T-helper 1 cell (primary cell): Measurements from ENCODE around the gene KIF3A.

Source experiments
- DNase-seq, 5 donors: peaks; one replicate each; pipeline ENCODE4 v3.0.0-alpha.2; 2012 to 2020

The KIF3A gene

DNA sequence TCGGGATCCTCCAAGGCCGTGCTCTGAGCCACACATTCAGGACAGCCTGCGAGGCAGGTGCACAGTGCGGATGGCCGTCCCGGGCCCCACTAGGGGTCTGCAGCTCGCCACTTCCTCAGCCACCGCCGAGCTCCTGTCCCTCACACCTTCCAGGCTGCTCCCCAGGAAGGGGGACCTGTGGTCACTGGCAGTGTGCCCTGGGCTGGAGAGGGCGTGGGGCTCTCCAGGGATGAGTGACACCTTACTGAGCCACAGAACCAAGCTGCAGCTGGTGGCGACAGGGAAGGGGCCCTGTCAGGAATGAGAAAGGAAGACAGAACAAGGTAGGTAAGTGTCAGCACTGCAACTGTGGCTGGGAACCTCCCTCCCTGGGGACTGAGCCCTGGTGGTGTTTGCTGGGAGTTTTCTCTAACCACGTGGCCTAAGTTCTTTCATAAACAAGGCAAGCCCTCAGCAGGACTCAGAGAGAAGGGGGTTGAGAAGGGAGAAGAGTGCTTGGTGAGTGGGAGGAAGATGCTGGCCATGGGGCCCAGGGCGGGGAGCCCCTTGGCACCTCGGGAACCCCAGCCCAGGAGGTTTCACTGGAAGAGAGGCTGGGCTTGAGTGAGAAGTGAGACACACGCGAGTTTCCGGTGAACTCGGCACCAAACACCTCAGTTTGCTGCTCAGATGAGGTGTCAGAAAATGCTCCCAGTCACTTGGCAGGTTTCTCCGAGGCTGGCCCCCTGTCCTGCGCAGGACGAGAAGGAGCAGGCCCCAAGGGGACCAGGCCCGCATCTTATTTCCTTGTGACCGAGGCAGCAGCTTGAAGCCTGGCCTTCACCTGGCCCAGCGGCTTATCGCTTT lies 74.2 kb downstream of the KIF3A start:
- peak in 1 of 5 donors; percentile 69 for DNase-seq

DNA sequence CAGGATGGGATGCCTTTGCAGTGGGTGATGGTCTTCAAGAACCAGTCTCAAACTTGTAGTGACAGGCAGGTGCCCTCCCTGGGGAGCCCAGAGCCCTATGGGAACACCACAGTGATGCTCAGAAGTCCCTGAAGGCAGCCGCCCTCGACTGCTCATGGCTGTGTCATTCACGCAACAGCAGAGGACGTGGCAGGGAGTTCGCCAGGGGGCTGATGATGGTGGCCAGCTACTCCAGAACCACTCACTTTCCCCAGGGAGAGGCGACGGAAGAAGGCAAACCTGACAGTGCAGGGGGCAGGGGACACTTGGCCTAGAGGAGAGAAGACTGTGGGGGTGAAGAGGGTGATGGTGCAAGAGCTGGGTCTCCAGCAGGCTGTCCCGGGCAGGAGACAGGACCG lies 75.3 kb downstream of the KIF3A start:
- DNase-seq: no peak

DNA sequence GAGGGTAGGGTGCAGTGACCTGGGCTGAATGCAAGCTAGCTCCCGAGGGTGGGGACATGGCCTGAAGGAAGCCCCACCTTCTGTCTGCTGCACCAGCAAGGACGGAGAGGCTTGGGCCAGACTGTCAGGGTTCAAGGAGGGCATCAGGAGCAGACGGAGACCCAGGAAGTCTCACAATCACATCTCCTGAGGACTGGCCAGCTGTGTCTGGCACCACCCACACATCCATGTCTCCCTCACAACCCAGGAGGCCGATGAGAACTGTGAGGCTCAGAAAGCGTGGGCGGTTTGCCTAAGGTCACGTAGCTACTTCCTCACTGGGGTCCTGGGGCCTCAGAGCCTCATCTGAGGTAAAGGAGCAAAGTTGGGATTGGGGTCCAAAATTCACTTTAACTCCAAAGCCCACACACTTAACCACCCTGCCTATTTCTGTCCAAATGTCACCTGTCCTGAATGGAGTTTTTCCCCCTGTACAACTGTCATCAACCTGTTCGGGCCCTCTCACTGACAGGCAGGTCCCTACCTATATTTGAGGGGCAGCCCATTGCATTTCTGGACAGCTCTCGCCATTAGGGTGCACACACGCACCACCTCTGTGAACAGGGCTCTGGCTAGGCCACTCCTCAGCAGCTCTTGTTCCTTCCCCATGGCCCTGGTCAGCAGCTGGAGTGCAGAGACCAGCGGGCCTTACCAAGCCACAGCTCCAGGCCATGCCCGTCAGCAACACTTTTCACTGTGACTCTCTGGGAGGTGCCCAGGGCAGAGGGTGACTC lies 75.9 kb downstream of the KIF3A start:
- DNase-seq: no peak

DNA sequence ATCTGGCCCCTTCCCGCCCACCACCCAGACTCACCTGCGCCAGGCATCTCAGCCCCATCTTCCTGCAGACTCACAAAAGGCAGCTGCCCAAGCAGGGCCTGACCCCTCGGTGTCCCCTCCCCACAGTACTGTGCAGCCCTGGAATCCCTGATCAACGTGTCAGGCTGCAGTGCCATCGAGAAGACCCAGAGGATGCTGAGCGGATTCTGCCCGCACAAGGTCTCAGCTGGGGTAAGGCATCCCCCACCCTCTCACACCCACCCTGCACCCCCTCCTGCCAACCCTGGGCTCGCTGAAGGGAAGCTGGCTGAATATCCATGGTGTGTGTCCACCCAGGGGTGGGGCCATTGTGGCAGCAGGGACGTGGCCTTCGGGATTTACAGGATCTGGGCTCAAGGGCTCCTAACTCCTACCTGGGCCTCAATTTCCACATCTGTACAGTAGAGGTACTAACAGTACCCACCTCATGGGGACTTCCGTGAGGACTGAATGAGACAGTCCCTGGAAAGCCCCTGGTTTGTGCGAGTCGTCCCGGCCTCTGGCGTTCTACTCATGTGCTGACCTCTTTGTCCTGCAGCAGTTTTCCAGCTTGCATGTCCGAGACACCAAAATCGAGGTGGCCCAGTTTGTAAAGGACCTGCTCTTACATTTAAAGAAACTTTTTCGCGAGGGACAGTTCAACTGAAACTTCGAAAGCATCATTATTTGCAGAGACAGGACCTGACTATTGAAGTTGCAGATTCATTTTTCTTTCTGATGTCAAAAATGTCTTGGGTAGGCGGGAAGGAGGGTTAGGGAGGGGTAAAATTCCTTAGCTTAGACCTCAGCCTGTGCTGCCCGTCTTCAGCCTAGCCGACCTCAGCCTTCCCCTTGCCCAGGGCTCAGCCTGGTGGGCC lies 77.5 kb downstream of the KIF3A start:
- no peak for DNase-seq

DNA sequence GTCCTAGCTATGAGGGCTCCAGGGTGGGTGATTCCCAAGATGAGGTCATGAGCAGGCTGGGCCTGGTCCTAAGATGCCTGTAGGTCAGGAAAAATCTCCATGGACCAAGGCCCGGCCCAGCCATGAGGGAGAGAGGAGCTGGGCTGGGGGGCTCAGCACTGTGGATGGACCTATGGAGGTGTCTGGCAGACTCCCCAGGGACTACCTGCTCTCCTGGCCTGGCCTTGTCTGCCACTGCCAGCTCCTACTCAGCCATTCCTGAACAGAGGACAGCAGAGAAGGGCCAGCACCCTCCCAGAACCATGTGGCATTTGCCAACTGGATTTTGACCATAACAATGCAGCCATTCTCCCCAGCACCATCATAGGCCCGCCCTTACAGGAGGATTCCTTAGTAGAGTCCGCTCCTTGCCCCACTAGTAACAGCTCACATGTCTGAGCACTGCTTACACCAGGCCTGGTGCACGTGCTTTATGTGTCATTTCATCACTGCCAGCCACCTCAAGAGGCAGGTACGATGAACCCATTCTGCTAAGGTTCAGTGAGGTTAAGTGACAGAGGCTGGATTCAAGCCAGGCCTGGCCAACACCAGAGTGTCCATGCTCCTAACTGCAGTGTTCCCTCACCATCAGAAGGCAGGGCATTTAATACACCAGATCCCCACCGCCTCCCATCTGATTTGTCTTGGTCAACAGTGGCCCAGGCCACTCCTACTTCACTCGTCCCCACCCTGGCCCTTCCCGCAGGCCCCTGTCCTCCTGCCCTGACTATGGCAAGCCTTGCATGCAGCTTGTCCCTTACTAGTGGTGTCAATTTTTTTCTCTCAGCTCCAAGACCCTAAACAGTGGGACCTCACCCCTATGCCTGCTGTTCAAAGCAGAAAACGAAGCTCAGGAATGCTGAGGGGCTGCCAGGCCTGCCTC lies 78.7 kb downstream of the KIF3A start:
- no peak for DNase-seq

DNA sequence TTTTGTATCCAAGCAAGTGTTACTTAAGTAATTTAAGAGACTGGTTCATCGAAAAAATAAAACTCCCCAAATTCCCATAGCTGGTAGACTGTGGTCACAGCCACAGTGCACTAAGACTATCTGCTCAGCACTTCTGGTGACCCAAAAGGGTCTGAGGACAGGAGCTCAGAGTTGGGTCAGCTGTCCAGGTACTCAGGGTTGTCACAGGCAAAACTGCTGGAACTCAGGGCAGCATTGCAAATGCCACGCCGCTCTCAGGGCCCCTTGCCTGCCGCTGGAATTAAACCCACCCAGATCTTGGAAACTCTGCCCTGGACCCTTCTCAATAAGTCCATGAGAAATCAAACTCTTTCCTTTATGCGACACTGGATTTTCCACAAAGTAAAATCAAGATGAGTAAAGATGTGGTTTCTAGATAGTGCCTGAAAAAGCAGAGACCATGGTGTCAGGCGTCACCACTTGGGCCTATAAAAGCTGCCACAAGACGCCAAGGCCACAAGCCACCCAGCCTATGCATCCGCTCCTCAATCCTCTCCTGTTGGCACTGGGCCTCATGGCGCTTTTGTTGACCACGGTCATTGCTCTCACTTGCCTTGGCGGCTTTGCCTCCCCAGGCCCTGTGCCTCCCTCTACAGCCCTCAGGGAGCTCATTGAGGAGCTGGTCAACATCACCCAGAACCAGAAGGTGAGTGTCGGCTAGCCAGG lies 79.5 kb downstream of the KIF3A start, which contains the start of gene IL13:
Gene IL13, plus strand, starts transcription at position 498 of the 705 bp plus-strand sequence. Its CDS starts 14 bp downstream, at position 512.
- peak in 1 of 5 donors; percentile 46 for DNase-seq

DNA sequence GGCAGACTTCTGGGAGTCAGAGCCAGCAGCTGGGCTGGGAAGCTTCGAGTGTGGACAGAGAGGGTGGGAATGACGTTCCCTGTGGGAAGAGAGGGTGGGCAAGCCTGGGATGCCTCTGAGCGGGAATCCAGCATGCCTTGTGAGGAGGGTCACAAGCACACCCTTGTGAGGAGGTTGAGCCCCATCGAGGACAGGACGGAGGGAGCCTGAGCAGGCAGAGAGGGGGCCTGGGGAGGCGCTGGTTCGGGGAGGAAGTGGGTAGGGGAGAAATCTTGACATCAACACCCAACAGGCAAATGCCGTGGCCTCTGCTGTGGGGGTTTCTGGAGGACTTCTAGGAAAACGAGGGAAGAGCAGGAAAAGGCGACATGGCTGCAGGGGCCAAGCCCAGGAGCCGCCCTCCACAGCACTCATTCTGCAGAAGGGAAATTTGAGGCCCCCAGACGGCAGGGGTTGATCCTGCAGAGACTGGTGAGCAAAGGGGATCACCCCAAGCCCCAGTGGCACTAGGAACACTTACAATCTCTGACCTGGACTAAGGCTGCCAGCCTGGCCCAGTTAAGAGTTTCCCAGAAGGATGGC lies 80.5 kb downstream of the KIF3A start:
- no peak for DNase-seq

DNA sequence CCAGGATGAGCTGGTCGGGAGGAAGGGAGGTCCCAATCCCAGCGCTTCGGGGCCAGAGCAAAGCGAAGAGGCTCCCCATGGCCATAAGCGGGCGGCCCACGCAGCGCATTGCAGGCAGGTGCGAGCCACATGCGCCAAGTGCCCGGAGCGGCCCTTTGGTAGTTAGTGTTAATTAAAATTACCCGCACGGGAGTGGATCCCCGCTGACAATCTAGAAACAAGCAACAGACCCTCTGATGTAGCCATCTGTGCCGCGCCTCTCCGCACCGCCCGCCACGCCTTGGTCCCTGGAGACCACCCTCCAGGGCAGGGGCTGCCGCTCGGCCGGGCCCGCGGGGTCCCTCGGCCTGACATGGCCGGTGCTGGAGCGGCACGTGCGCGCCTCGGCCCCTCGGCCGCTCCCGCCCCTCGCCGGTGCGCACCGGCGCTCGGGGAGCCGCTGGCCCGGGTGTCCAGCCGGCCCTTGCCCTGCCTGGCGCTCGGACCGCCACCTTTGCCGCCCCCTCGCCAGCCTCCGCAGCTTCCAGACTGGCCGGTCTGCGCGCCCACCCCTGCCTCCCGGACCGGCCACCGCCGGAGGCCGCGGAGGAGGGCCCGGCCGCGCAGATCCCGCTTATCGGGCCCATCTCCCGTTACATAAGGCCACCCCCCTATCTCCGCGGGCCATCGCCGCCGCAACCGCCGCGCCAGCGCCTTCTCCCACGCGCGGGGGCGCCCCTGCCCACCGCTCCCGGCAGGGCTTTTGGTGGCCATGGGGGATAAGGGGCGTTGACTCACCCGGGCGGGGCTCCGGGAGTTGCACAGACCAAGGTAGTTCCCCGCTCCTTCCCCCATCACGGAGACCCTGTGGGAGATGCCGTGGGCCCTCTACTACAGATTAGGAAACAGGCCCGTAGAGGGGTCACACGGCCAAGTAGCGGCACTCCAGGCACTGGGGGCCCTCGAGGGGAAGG lies 81.2 kb downstream of the KIF3A start:
- peak in 2 of 5 donors; percentile 14 to 37 for DNase-seq

DNA sequence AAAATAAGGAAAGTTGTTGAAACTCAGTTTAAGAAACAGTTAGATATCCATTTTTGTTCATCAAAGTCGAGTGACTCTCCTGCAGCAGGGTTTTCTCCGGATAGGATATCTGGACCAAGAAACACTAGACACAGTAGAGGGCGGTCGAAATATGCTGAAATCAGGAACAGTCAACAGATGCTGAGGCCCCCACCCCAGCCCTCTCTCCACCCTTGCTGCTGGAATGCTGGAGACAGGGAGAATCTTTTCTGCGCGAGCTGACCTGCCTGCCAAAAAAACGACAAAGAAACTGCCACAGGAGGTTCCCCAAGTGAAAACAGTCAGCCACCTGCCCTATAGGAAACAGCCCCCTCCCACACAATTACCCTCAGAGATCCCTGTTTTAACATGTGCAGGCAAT lies 83.6 kb downstream of the KIF3A start:
- no peak for DNase-seq

DNA sequence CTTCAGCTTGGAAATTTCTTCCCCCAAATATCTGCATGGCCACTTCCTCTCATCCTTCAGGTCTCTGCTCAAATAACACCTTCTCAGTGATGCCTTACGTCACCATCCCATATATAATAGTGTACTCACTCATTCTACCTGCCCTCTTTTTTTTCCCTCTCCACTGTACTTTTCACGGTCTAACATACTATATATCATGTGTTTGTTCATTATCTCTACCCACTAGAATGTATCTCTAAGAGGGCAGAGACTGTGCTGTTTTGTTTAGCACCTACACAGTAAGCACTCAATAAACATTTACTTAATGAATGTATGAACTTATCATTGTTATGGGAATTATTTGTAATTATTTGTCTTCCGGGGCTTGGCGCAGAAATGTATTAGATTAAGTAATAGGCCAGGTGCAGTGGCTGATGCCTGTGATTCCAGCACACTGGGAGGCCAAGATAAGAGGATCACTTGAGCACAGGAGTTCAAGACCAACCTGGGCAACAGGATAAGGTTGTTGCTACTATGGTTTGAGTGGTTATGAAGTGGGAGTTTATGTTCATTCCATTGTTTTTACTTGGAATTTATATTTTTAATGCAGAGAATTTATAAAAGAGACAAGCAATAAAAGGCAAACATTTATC lies 85.4 kb downstream of the KIF3A start:
- DNase-seq: no peak

DNA sequence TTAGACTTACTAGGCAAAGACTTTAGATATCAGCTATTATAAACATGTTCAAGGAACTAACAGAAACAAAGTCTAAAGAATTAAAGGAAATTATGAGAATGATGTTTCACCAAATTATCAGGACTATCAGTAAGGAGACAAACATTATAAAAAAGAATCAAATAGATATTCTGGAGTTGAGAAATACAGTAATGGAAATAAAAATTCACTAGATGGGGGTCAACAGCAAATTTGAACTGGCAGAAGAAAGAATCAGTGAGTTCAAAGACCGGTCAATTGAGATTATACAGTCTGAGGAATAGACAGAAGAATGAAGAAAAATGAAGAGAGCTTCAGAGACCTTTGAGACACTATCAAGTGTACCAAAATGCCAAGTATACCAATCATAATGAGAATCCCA lies 89.0 kb downstream of the KIF3A start:
- no peak for DNase-seq

DNA sequence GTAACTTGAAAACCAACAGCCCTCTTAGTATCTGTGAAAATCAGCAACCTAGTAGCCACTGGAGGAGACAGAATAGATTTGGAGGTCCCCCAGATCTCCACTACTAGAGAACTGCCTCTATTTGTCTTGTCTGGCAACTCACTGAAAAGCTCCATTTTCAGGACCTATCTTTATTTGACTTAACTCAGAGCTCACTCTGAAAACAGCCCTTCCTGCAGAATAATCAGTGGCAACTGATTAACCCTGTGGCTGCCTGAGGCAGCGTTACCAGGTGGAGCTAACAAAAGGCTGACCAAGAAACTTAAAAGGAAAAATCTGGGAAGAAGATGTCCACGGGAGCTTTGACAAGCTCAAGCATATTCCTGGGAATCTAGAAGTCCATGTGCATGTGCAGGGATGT lies 89.9 kb downstream of the KIF3A start:
- no peak for DNase-seq

DNA sequence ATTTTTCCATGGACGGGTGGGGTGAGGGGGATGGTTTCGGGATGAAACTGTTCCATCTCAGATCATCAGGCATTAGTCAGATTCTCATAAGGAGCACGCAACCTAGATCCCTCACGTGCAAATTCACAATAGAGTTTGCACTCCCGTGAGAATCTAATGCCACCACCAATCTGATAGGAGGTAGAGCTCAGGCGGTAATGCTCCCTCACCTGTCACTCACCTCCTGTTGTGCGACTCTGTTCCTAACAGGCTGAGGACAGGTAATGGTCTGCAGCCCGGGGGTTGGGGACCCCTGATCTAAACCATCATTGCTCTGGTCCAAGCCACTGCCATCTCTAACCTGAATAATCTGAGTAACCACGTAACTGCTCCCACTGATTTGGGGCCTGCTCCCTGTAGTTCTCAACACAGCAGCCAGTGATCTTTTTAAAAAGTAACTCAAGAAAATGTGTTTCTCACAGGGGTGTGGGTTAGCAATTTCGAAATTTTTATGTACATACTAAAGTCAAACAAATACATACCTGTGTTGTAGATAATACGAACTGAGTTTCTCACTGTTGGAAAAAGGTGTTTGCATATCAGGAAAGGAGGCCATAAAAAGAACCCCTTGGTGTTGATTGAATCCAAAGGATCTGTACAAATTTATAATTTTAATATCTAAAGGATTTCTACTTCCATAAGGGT lies 90.6 kb downstream of the KIF3A start:
- DNase-seq: no peak

DNA sequence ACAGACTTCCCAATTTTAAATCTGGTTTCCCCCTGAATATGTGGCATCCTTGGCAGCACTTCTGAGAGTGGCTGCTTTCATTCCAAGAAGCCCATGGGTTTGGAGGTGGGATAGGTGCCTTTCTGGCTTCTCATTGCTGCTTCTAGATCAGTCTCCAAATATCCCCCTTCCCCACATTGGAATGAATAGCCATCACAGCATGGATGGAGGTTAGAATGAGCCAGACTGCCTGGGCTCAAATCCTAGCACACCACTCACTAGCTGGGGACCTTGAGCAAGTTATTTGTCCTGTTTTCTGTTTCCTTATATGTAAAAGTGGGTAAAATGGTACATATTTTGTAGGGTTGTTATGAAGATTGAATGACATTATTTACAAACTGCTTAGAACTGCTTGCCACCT lies 93.2 kb downstream of the KIF3A start:
- no peak for DNase-seq
